Stomach (tissue), 9 donors: ENCODE data around the gene EN2. TPM values are rescaled to one million over a fixed set of nuclear protein-coding genes. Genes with fewer than 3 reads are reported as not detected.

Experiments
- DNase-seq, 2 donors: peaks; one replicate each; pipeline versions ENCODE4 v3.0.0 to v3.0.0-alpha.2; 2013 to 2019
- H3K27ac ChIP-seq, 5 donors: fragments of 200-600 bp in 4 of 5; sonication (generic) in 4 of 5; one replicate each; pipeline ENCODE4 v1.5.1; 2013 to 2019; ENCODE audit warnings: mild to moderate bottlenecking in 1 of 5, moderate library complexity in 1 of 5
- H3K27me3 ChIP-seq, 3 donors: fragments of 200-600 bp; sonication (generic); one replicate each; pipeline ENCODE4 v1.5.1; 2017 to 2019; ENCODE audit warnings: mixed run types in 1 of 3
- H3K36me3 ChIP-seq, 4 donors: fragments of 200-600 bp; sonication (generic); 1 replicate in 3 of 4; 2 replicates in 1 of 4; pipeline ENCODE4 v1.5.1; 2016 to 2019
- H3K4me1 ChIP-seq, 4 donors: fragments of 200-600 bp; sonication (generic); one replicate each; pipeline ENCODE4 v1.5.1; 2016 to 2019
- H3K4me3 ChIP-seq, 4 donors: fragments of 200-600 bp; sonication (generic) in 3 of 4; one replicate each; pipeline ENCODE4 v1.5.1; 2016 to 2019; ENCODE audit warnings: mild to moderate bottlenecking in 1 of 4
- H3K9me3 ChIP-seq, 4 donors: fragments of 200-600 bp; sonication (generic); one replicate each; pipeline ENCODE4 v1.5.1; 2016 to 2019
- EP300 ChIP-seq: sonication (generic); formaldehyde crosslinking; IDR thresholded peaks from one replicate; pipeline ENCODE4 v1.6.1; 2017; ENCODE audit warnings: antibody characterized with exemption
- POLR2A ChIP-seq, 4 donors: fragments of 450-650 bp; IDR thresholded peaks; one replicate each; pipeline ENCODE4 v1.6.1; 2016; ENCODE audit warnings: antibody characterized with exemption in 4 of 4, control low read depth in 2 of 4, mild to moderate bottlenecking in 1 of 4, moderate library complexity in 1 of 4
- POLR2AphosphoS5 ChIP-seq, 3 donors: sonication (generic); formaldehyde crosslinking; IDR thresholded peaks; one replicate each; pipeline ENCODE4 v1.6.1; 2016; ENCODE audit warnings: antibody characterized with exemption in 3 of 3
- WGBS, 5 donors: extraction: QIAGEN DNeasy Blood & Tissue Kit in 3 of 5; methylation state at CpG; one replicate each; pipeline versions ENCODE4 v1.1.5 to v1.1.7; 2013 to 2018; 5-methylcytosine and 5-hydroxymethylcytosine counted together
- intact Hi-C: fragments of 100-400 bp; cut with DNase I; formaldehyde crosslinking; loops from one replicate; pipeline ENCODE4 v1.15.1; 2023; ENCODE audit warnings: low total_unique reads
- polyA plus RNA-seq, 3 donors: library from polyadenylated mRNA; stranded (reverse); fragments of 200-250 nt; gene quantifications; one replicate each; pipeline ENCODE4 v1.2.3, GENCODE V29; 2013
- total RNA-seq, 5 donors: library from RNA; depleted of rRNA; stranded (reverse); fragments of >200 nt; gene quantifications; one replicate each; pipeline versions ENCODE4 v1.1.0 to v1.2.3, GENCODE V29; 2014 to 2016
- TF ChIP-seq, protein P1 (sequence below), 7 experiments: fragments of 450-650 bp in 4 of 7; fragments of 200-600 bp in 3 of 7; sonication (generic) in 3 of 7; IDR thresholded peaks; one replicate each; pipeline ENCODE4 v1.5.1; 2016 to 2019; ENCODE audit warnings: antibody characterized with exemption in 7 of 7, control low read depth in 2 of 7, mild to moderate bottlenecking in 1 of 7
- donor health status: healthy with polysubstance abuse.
- donor health status: Bipolar disorder and iron deficiency.
- donor health status: healthy.

Gene EN2
- total and polyA plus RNA-seq, 8 donors: 0.03 TPM; not detected in 7

DNA sequence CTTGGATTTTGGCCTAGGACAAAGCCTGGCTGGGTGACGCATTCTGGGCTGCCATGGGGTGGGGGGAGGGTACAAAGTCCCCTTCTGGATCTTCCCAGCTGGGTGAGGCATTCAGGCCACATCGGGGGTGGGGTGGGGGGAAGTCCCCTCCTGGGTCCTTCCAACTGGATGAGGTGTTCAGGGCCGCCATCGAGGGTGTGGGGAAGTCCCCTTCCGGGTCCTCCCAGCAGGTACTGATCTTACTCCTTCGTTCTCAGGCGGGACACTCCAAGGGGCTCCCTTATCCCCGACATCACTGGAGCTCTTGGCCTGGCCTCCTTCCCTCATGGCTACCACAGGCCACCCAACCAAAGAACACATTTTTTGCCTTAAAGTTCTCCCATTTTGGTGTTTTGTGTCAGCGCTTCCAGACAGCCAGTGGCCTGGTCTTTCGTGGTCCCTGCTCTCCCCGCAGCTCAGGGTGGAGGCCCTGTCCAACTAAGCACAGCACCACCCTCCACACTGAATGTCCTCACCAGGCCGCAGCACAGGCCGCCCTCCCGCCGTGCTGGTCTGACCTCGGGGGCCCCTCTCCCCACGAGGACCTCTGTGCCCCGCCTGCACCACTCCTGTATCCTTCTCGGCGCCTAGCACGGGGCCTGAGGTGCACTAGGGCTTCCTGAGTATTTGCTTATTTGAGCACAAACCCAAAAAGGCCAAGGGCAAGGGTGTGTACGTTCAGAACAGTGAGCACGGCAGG lies 38.5 kb downstream of the EN2 start:
- peaks cover 4 to 90% (median 22%) of the 10 kb centered on the region in 3 donors for H3K27me3 ChIP-seq
- DNase-seq: no peak
- peaks cover 0 to 1% (median under 1%) of the 10 kb centered on the region in 4 donors for H3K4me1 ChIP-seq
- TF ChIP-seq EP300: no peak
- TF ChIP-seq POLR2A (IDR thresholded peaks at IDR 0.05): no peak
- H3K27ac ChIP-seq: no peak overlapping the region
- no peaks in the 10 kb centered on the region for H3K9me3 ChIP-seq
- whole genome bisulfite sequencing, 5 donors: 74 to 82% (median 78%) methylated on average over 22 to 23 of the region's 23 CpGs
- intact Hi-C loops: loop anchor here (10.0 kb wide), 1 partner anchor 58 kb away; no protein-coding TSS in a partner anchor
- H3K36me3 ChIP-seq: no peaks in the 10 kb centered on the region
- no peak overlapping the region for H3K4me3 ChIP-seq

DNA sequence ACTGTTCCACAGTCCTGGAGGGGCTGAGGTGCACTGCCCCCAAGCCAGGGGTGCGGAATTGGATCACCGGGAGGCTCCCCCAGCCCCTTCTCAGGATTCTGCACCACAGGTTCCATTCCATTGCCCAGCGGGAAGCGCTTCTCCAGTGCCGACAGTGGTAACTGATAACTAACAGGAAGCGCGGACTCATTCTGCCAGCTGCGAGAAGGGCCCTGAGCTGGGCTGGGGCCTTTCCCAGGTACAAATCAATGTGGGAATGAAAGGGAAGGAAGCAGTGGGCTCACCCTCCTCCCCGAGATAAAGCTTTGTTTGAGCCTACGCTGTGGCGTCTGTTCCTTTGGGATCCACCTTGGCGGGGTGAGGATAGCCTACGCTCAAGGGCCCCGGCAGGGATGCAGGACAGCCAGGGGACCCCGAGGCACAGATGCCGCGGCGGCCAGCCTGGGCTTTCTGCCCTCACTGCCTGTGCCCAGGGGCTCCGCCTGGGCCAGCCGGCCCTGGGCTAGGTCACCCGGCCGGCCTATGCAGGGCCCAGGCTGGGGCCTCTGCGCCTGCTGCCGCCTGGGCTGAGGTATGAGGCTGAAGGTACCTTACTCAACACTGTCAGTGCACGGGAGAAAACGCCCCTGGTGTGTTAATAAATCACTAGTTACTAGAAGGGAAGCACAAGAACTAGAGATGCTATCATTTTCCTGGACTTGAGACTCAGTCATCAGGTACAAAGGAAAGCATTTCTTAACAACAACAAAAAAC lies 39.4 kb downstream of the EN2 start:
- Histone ChIP-seq H3K9me3 (no peaks in the 10 kb centered on the region), H3K27ac (no peak overlapping the region), H3K36me3 (no peaks in the 10 kb centered on the region), H3K4me3 (no peak overlapping the region), H3K27me3 (peaks cover 4 to 92% (median 29%) of the 10 kb centered on the region in 3 donors), H3K4me1 (no peaks in the 10 kb centered on the region)
- intact Hi-C loops: loop anchor here (10.0 kb wide), 1 partner anchor 57 kb away; no protein-coding TSS in a partner anchor
- TF ChIP-seq EP300: no peak
- TF ChIP-seq, protein P1, sequence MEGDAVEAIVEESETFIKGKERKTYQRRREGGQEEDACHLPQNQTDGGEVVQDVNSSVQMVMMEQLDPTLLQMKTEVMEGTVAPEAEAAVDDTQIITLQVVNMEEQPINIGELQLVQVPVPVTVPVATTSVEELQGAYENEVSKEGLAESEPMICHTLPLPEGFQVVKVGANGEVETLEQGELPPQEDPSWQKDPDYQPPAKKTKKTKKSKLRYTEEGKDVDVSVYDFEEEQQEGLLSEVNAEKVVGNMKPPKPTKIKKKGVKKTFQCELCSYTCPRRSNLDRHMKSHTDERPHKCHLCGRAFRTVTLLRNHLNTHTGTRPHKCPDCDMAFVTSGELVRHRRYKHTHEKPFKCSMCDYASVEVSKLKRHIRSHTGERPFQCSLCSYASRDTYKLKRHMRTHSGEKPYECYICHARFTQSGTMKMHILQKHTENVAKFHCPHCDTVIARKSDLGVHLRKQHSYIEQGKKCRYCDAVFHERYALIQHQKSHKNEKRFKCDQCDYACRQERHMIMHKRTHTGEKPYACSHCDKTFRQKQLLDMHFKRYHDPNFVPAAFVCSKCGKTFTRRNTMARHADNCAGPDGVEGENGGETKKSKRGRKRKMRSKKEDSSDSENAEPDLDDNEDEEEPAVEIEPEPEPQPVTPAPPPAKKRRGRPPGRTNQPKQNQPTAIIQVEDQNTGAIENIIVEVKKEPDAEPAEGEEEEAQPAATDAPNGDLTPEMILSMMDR (IDR thresholded peaks at IDR 0.05): no peak
- TF ChIP-seq POLR2AphosphoS5 (IDR thresholded peaks at IDR 0.05): no peak
- TF ChIP-seq POLR2A (IDR thresholded peaks at IDR 0.05): no peak
- no peak for DNase-seq
- WGBS, 5 donors: 60 to 69% (median 62%) methylated on average over 21 to 26 of the region's 26 CpGs

DNA sequence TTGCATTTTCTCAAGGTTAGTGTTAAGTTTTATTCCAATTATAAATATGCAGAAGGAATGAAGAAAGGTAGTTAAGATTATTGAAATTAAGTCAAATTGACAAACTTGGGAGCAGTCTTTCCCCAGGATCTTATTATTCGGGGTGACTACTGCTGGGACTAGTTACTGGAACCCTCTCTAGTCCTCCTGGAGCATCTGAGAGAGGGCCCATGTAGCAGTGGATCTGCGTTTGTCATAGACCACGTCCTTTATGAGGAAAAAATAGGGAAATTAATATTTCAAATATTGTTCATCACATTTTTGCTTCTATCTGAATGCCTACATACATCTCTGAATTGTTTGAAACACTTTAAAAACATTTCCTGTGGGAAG lies 47.5 kb downstream of the EN2 start:
- no peaks in the 10 kb centered on the region for H3K36me3 ChIP-seq
- H3K27ac ChIP-seq: no peak overlapping the region
- TF ChIP-seq POLR2AphosphoS5 (IDR thresholded peaks at IDR 0.05): no peak
- TF ChIP-seq POLR2A (IDR thresholded peaks at IDR 0.05): no peak
- TF ChIP-seq, protein P1 (IDR thresholded peaks at IDR 0.05): no peak
- TF ChIP-seq EP300: no peak
- DNase-seq: no peak
- peaks cover 28 to 99% (median 85%) of the 10 kb centered on the region in 3 donors for H3K27me3 ChIP-seq
- H3K4me3 ChIP-seq: no peak overlapping the region
- intact Hi-C loops: no loop called here
- H3K4me1 ChIP-seq: peaks cover 0 to 19% (median 11%) of the 10 kb centered on the region in 4 donors
- H3K9me3 ChIP-seq: peaks cover 0 to 19% (median 0%) of the 10 kb centered on the region in 4 donors
- 16 to 38% (median 32%) methylated on average over 3 of the region's 3 CpGs for WGBS, 5 donors

DNA sequence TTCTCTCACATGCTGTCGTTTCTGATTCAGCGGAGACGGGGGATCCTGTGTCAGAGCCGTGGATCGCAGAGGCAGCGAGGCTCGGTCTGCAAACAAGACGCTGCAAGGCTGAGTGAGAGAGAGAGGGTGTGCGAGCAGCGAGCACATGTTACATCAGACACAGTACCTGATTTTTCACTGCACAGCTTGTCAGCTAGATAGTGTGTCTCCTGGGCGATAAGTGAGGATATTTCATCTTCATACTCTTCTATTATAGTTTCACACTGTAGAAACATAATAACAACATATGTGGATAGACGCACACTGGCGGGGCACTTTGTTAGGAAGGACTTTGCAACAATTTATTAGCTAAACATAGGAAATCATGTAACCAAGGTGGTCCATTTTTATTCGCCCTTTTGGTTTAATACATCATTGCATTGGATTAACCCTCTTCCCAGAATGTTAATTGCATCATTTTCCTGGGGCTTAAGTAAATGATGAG lies 49.0 kb downstream of the EN2 start:
- H3K27ac ChIP-seq: no peak overlapping the region
- intact Hi-C loops: no loop called here
- TF ChIP-seq POLR2AphosphoS5 (IDR thresholded peaks at IDR 0.05): no peak
- no peak for TF ChIP-seq POLR2A (IDR thresholded peaks at IDR 0.05)
- TF ChIP-seq, protein P1 (IDR thresholded peaks at IDR 0.05): no peak
- no peak for TF ChIP-seq EP300
- peaks cover 0 to 21% (median 0%) of the 10 kb centered on the region in 4 donors for H3K9me3 ChIP-seq
- H3K27me3 ChIP-seq: peaks cover 28 to 99% (median 87%) of the 10 kb centered on the region in 3 donors
- WGBS, 5 donors: 12 to 18% (median 16%) methylated on average over 14 of the region's 14 CpGs
- H3K4me1 ChIP-seq: peaks cover 0 to 19% (median 12%) of the 10 kb centered on the region in 4 donors
- DNase-seq: peak in 1 of 2 donors; percentile 39
- no peak overlapping the region for H3K4me3 ChIP-seq
- no peaks in the 10 kb centered on the region for H3K36me3 ChIP-seq
